Neural cell (in vitro differentiated cells): ENCODE results near the gene ECE1. TPM values are rescaled to one million over a fixed set of nuclear protein-coding genes. Genes with fewer than 3 reads are reported as not detected.

Experiments
- H2AFZ ChIP-seq: fragments of 200-600, 300-800 bp; sonication (generic), shearing (Covaris generic); 2 replicates; pipeline ENCODE4 v1.6.0; 2014; ENCODE audit warnings: low read depth, mild to moderate bottlenecking, antibody characterized with exemption, low read length, moderate library complexity
- H3F3A ChIP-seq: fragments of 200-600 bp; shearing (Covaris generic); 2 replicates; pipeline ENCODE4 v1.6.1; 2016; ENCODE audit warnings: mild to moderate bottlenecking, moderate library complexity, mixed read lengths, antibody characterized with exemption, low read length; ENCODE audit not compliant: insufficient read depth, poor library complexity, severe bottlenecking
- H3K27ac ChIP-seq: fragments of 200-600, 300-800 bp; sonication (generic), shearing (Covaris generic); 2 replicates; pipeline ENCODE4 v1.5.1; 2014; ENCODE audit warnings: mild to moderate bottlenecking, low read length, moderate library complexity
- H3K27me3 ChIP-seq: fragments of 300-800, 200-600 bp; sonication (generic), shearing (Covaris generic); 2 replicates; pipeline ENCODE4 v1.6.0; 2014; ENCODE audit warnings: mild to moderate bottlenecking, low read depth, low read length, moderate library complexity; ENCODE audit not compliant: insufficient read depth
- H3K36me3 ChIP-seq: fragments of 300-800, 200-600 bp; sonication (generic), shearing (Covaris generic); 2 replicates; pipeline ENCODE4 v1.5.1; 2014; ENCODE audit warnings: mild to moderate bottlenecking, antibody characterized with exemption, low read length, moderate library complexity; ENCODE audit not compliant: insufficient read depth
- H3K4me2 ChIP-seq: fragments of 300-800, 200-600 bp; sonication (generic), shearing (Covaris generic); 2 replicates; pipeline ENCODE4 v1.6.0; 2014; ENCODE audit warnings: mild to moderate bottlenecking, low read length
- H3K4me3 ChIP-seq: fragments of 300-800, 200-600 bp; sonication (generic), shearing (Covaris generic); 2 replicates; pipeline ENCODE4 v1.5.1; 2014; ENCODE audit warnings: mild to moderate bottlenecking, low read length, moderate library complexity
- H3K79me2 ChIP-seq: fragments of 200-600 bp; shearing (Covaris generic); replicated peaks from 2 replicates; pipeline ENCODE4 v1.6.0; 2014; ENCODE audit warnings: mild to moderate bottlenecking, low read length, moderate library complexity; ENCODE audit not compliant: insufficient read depth
- H3K9ac ChIP-seq: fragments of 300-800, 200-600 bp; sonication (generic), shearing (Covaris generic); 2 replicates; pipeline ENCODE4 v1.6.1; 2016; ENCODE audit warnings: mild to moderate bottlenecking, low read length, mixed read lengths
- H3K9me2 ChIP-seq: fragments of 200-600 bp; shearing (Covaris generic); 2 replicates; pipeline ENCODE4 v1.6.1; 2016; ENCODE audit warnings: mild to moderate bottlenecking, low read length, mixed read lengths; ENCODE audit not compliant: insufficient read depth
- H3K9me3 ChIP-seq: fragments of 200-600, 300-800 bp; sonication (generic), shearing (Covaris generic); 2 replicates; pipeline ENCODE4 v1.6.1; 2016; ENCODE audit warnings: mild to moderate bottlenecking, mixed run types, low read length, moderate library complexity, mixed read lengths
- H4K20me1 ChIP-seq: fragments of 200-600 bp; shearing (Covaris generic); 2 replicates; pipeline ENCODE4 v1.6.1; 2016; ENCODE audit warnings: mild to moderate bottlenecking, mixed run types; ENCODE audit not compliant: insufficient read depth
- CTCF ChIP-seq: fragments of 450-650 bp; IDR thresholded peaks from 2 replicates; pipeline ENCODE4 v1.5.1; 2014; ENCODE audit warnings: antibody characterized with exemption, mild to moderate bottlenecking, moderate library complexity; ENCODE audit not compliant: poor library complexity, severe bottlenecking
- EP300 ChIP-seq: fragments of 450-650 bp; conservative IDR thresholded peaks from 2 replicates; pipeline ENCODE4 v1.6.1; 2014; ENCODE audit warnings: antibody characterized with exemption, mild to moderate bottlenecking, moderate library complexity; ENCODE audit not compliant: poor library complexity, severe bottlenecking
- EZH2 ChIP-seq: fragments of 200-600, 300-800 bp; shearing (Covaris generic), sonication (generic); IDR thresholded peaks from 2 replicates; pipeline ENCODE4 v1.6.1; 2014; ENCODE audit warnings: antibody characterized with exemption, low read length, borderline replicate concordance, mild to moderate bottlenecking; ENCODE audit not compliant: insufficient read depth, poor library complexity, severe bottlenecking
- MXI1 ChIP-seq: fragments of 450-650 bp; conservative IDR thresholded peaks from 2 replicates; pipeline ENCODE4 v1.6.1; 2014; ENCODE audit warnings: antibody characterized with exemption, mild to moderate bottlenecking; ENCODE audit not compliant: poor library complexity, severe bottlenecking
- POLR2AphosphoS5 ChIP-seq: IDR thresholded peaks from 2 replicates; pipeline ENCODE4 v1.6.1; 2012
- RAD21 ChIP-seq: fragments of 450-650 bp; conservative IDR thresholded peaks from 2 replicates; pipeline ENCODE4 v1.6.1; 2014; ENCODE audit warnings: antibody characterized with exemption, mild to moderate bottlenecking, moderate library complexity
- SMC3 ChIP-seq: fragments of 450-650 bp; conservative IDR thresholded peaks from 2 replicates; pipeline ENCODE4 v1.6.1; 2014; ENCODE audit warnings: antibody characterized with exemption, mild to moderate bottlenecking, moderate library complexity; ENCODE audit not compliant: poor library complexity
- TAF1 ChIP-seq: IDR thresholded peaks from 2 replicates; pipeline ENCODE4 v1.6.1; 2012; ENCODE audit warnings: low read depth
- polyA plus RNA-seq: library from polyadenylated mRNA; depleted of rRNA; stranded (reverse); fragments of >200 nt; gene quantifications from 2 replicates; pipeline ENCODE4 v1.2.3, GENCODE V29; 2014
- TF ChIP-seq, protein P1 (sequence below): IDR thresholded peaks from 2 replicates; pipeline ENCODE4 v1.6.1; 2012; ENCODE audit warnings: borderline replicate concordance

Gene ECE1
- polyA plus RNA-seq, 1 donor from 2014 or later: 7.8 TPM

DNA sequence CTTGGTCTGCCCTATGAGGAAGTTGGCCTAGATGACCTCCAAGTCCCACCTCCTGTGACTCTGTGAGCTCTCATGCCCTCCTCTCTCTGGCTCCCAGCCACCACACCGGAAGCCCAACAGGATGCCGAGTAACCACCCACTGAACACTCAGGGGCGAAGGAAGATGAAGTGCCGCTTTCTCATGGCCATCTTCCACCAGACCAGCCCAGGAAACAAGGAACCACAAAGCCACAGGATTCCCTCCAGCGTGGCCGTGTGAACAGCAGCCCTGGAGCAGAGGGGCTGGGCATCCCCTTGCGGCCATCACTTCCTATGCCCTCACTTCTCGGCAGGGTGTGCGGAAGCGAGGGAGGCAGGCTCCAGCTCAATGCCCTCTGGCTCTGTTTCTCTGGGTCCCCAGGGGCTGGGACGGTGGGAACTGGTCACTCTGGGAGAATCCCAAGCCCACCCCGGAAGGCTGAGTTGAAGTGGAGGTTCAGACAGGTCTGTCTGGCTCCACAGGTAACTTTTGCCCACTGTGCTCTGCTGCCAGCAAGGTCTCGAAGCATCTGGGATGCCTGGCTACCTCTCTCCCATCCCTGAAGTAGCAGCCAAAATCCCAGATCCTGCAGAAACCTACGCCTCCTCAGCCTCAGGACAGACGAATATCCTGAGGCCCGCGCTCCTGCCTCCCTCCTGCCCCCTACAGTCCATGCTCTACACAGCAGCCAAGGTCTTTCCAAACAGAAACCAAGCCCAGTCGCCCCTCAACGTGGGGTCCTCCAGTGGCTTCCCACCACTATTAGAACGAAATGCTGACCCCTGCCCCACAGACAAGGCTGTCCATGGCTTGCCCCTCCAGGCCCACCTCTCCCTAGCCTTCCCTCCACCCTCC is 44.2 kb upstream of the ECE1 start:
- H3K4me2 ChIP-seq: no peak overlapping the region
- H3K27ac ChIP-seq: no peak overlapping the region
- H3K9me2 ChIP-seq: no peaks in the 10 kb centered on the region
- no peak overlapping the region for H3K9ac ChIP-seq
- H3K79me2 ChIP-seq: peaks cover 3% of the 10 kb centered on the region
- H2AFZ ChIP-seq: no peak overlapping the region
- H3F3A ChIP-seq: no peaks in the 10 kb centered on the region
- TF ChIP-seq MXI1 (no peak), SMC3 (no peak), EP300 (no peak), RAD21 (no peak), POLR2AphosphoS5 (no peak), TAF1 (no peak), EZH2 (no peak), CTCF (no peak)
- TF ChIP-seq, protein P1, sequence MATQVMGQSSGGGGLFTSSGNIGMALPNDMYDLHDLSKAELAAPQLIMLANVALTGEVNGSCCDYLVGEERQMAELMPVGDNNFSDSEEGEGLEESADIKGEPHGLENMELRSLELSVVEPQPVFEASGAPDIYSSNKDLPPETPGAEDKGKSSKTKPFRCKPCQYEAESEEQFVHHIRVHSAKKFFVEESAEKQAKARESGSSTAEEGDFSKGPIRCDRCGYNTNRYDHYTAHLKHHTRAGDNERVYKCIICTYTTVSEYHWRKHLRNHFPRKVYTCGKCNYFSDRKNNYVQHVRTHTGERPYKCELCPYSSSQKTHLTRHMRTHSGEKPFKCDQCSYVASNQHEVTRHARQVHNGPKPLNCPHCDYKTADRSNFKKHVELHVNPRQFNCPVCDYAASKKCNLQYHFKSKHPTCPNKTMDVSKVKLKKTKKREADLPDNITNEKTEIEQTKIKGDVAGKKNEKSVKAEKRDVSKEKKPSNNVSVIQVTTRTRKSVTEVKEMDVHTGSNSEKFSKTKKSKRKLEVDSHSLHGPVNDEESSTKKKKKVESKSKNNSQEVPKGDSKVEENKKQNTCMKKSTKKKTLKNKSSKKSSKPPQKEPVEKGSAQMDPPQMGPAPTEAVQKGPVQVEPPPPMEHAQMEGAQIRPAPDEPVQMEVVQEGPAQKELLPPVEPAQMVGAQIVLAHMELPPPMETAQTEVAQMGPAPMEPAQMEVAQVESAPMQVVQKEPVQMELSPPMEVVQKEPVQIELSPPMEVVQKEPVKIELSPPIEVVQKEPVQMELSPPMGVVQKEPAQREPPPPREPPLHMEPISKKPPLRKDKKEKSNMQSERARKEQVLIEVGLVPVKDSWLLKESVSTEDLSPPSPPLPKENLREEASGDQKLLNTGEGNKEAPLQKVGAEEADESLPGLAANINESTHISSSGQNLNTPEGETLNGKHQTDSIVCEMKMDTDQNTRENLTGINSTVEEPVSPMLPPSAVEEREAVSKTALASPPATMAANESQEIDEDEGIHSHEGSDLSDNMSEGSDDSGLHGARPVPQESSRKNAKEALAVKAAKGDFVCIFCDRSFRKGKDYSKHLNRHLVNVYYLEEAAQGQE: no peak
- H3K27me3 ChIP-seq: no peaks in the 10 kb centered on the region
- H3K36me3 ChIP-seq: no peaks in the 10 kb centered on the region
- H4K20me1 ChIP-seq: no peaks in the 10 kb centered on the region
- no peak overlapping the region for H3K4me3 ChIP-seq
- no peaks in the 10 kb centered on the region for H3K9me3 ChIP-seq

DNA sequence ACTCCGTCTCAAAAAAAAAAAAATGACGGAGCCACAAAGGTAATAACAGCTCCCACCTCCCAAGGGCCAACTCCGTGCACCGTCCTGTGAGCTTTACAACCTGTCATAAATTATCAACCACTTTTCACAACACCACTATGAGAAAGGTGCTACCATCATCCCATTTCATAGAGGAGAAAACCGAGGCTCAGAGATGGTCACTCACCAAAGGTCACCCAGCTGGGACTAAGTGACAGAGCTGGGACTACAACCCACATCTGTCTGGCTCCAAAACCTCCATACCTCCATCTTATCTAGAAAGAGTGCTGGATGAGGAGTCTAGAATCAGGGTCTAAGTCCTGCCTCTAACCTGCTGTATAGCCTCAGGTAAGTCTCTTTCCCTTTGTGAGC is 43.6 kb upstream of the ECE1 start:
- H3F3A ChIP-seq: no peaks in the 10 kb centered on the region
- no peak overlapping the region for H3K4me2 ChIP-seq
- H3K27ac ChIP-seq: no peak overlapping the region
- no peak overlapping the region for H2AFZ ChIP-seq
- H3K27me3 ChIP-seq: no peaks in the 10 kb centered on the region
- TF ChIP-seq EZH2 (no peak), CTCF (no peak), TAF1 (no peak), SMC3 (no peak), MXI1 (no peak), EP300 (no peak), POLR2AphosphoS5 (no peak), RAD21 (no peak)
- TF ChIP-seq, protein P1: no peak
- H3K4me3 ChIP-seq: no peak overlapping the region
- H3K9ac ChIP-seq: no peak overlapping the region
- no peaks in the 10 kb centered on the region for H3K9me2 ChIP-seq
- H4K20me1 ChIP-seq: no peaks in the 10 kb centered on the region
- H3K79me2 ChIP-seq: peaks cover 3% of the 10 kb centered on the region
- H3K9me3 ChIP-seq: no peaks in the 10 kb centered on the region
- no peaks in the 10 kb centered on the region for H3K36me3 ChIP-seq
